ENCODE measurements around the gene ZBTB16. TPM values are rescaled to one million over a fixed set of nuclear protein-coding genes. Genes with fewer than 3 reads are reported as not detected.

Gene ZBTB16
- polyA plus RNA-seq, 4 donors: 0.82 to 2.2 (median 2.0) TPM

GRCh38 chr11:114147375-114148012 is 88.0 kb downstream of the ZBTB16 start:
- no peak for DNase-seq (ENCODE audit: low read depth in 4 of 4, low spot score in 2 of 4)

GRCh38 chr11:114148013-114148382 is 88.5 kb downstream of the ZBTB16 start:
- DNase-seq (ENCODE audit: low read depth in 4 of 4, low spot score in 2 of 4): no peak

- no peak for DNase-seq (ENCODE audit: low read depth in 4 of 4, low spot score in 2 of 4)
Measured at GRCh38 chr11:114149689-114150407, 90.3 kb downstream of the ZBTB16 start.

GRCh38 chr11:114150671-114151070 is 91.2 kb downstream of the ZBTB16 start:
- no peak for DNase-seq (ENCODE audit: low read depth in 4 of 4, low spot score in 2 of 4)

GRCh38 chr11:114151631-114152030 is 92.1 kb downstream of the ZBTB16 start:
- no peak for DNase-seq (ENCODE audit: low read depth in 4 of 4, low spot score in 2 of 4)

GRCh38 chr11:114152162-114152561 is 92.7 kb downstream of the ZBTB16 start:
- DNase-seq (ENCODE audit: low read depth in 4 of 4, low spot score in 2 of 4): no peak

- DNase-seq (ENCODE audit: low read depth in 4 of 4, low spot score in 2 of 4): no peak
Measured at GRCh38 chr11:114152785-114153184, 93.3 kb downstream of the ZBTB16 start.

GRCh38 chr11:114153224-114153623 is 93.7 kb downstream of the ZBTB16 start:
- DNase-seq (ENCODE audit: low read depth in 4 of 4, low spot score in 2 of 4): no peak

- no peak for DNase-seq (ENCODE audit: low read depth in 4 of 4, low spot score in 2 of 4)
Measured at GRCh38 chr11:114154271-114155047, 94.9 kb downstream of the ZBTB16 start.

- no peak for DNase-seq (ENCODE audit: low read depth in 4 of 4, low spot score in 2 of 4)
Measured at GRCh38 chr11:114155116-114155515, 95.6 kb downstream of the ZBTB16 start.

- no peak for DNase-seq (ENCODE audit: low read depth in 4 of 4, low spot score in 2 of 4)
Measured at GRCh38 chr11:114156131-114156581, 96.6 kb downstream of the ZBTB16 start.

- no peak for DNase-seq (ENCODE audit: low read depth in 4 of 4, low spot score in 2 of 4)
Measured at GRCh38 chr11:114156782-114157181, 97.3 kb downstream of the ZBTB16 start.

- no peak for DNase-seq (ENCODE audit: low read depth in 4 of 4, low spot score in 2 of 4)
Measured at GRCh38 chr11:114157476-114158050, 98.1 kb downstream of the ZBTB16 start.

- no peak for DNase-seq (ENCODE audit: low read depth in 4 of 4, low spot score in 2 of 4)
Measured at GRCh38 chr11:114158421-114158820, 98.9 kb downstream of the ZBTB16 start.

- no peak for DNase-seq (ENCODE audit: low read depth in 4 of 4, low spot score in 2 of 4)
Measured at GRCh38 chr11:114158886-114159285, 99.4 kb downstream of the ZBTB16 start.

- no peak for DNase-seq (ENCODE audit: low read depth in 4 of 4, low spot score in 2 of 4)
Measured at GRCh38 chr11:114159320-114159719, 99.8 kb downstream of the ZBTB16 start.

- DNase-seq (ENCODE audit: low read depth in 4 of 4, low spot score in 2 of 4): peak; percentile 90 to 97 (median 94)
Measured at GRCh38 chr11:114159802-114160632, 100.5 kb downstream of the ZBTB16 start.

- DNase-seq (ENCODE audit: low read depth in 4 of 4, low spot score in 2 of 4): no peak
Measured at GRCh38 chr11:114160894-114161293, 101.4 kb downstream of the ZBTB16 start.

- no peak for DNase-seq (ENCODE audit: low read depth in 4 of 4, low spot score in 2 of 4)
Measured at GRCh38 chr11:114161486-114162250, 102.2 kb downstream of the ZBTB16 start.
